ENCODE measurements around the gene SREBF2. TPM values are rescaled to one million over a fixed set of nuclear protein-coding genes. Genes with fewer than 3 reads are reported as not detected.
A peak's percentile ranks its signal among the peaks of the same experiment; 100 is the strongest.

The SREBF2 gene
- total and polyA plus RNA-seq, 10 of the 15 experiments (the other 5 are each of a cell fraction or from before 2014, with no cell fraction given): 2.4 to 177 (median 78.8) TPM

GRCh38 chr22:41888627-41889200 lies 55.8 kb downstream of the SREBF2 start:
- in situ Hi-C loops (cut with MboI): no loop called here
- RAD21 ChIA-PET (ENCODE audit: unreplicated experiment): interaction anchor here (0.9 to 1.0 kb wide), 3 partner anchors 8 to 35 kb away, joined by 3 to 4 read pairs (median 3); no protein-coding TSS in a partner anchor
- Histone ChIP-seq H3K4me2 (ENCODE audit: control insufficient read depth, insufficient read depth) (no peak overlapping the region), H3K4me3 (no peak overlapping the region), H2AFZ (ENCODE audit: control insufficient read depth, low read depth, low read length) (no peak overlapping the region), H3K27me3 (replicated peaks in 1 of 2; ENCODE audit: control insufficient read depth in 2 of 2, insufficient read depth in 2 of 2, low read length in 1 of 2) (no peaks in the 10 kb centered on the region), H3K9me3 (replicated peaks; ENCODE audit: control insufficient read depth, insufficient read depth, low read length) (no peaks in the 10 kb centered on the region), H4K20me1 (ENCODE audit: control insufficient read depth, insufficient read depth) (no peaks in the 10 kb centered on the region; the same call in 1 of the 2 replicates), H3K79me2 (ENCODE audit: control insufficient read depth, insufficient read depth, low read length) (no peaks in the 10 kb centered on the region; the same call in none of the 2 replicates), H3K36me3 (ENCODE audit: control insufficient read depth in 2 of 2, insufficient read depth in 2 of 2, low read length in 1 of 2) (peaks cover 42 to 71% of the 10 kb centered on the region in 2 experiments), H3K4me1 (ENCODE audit: control insufficient read depth, insufficient read depth, low read length) (peaks cover 14% of the 10 kb centered on the region), H3K27ac (ENCODE audit: control insufficient read depth, insufficient read depth) (peak overlapping the region; percentile 48; the same call in 1 of the 2 replicates), H3K9ac (ENCODE audit: control insufficient read depth, insufficient read depth, low read length) (no peak overlapping the region)
- POLR2A ChIA-PET: interaction anchor here (0.5 to 1.3 kb wide), 2 partner anchors 7 to 217 kb away, joined by 3 to 6 read pairs; no protein-coding TSS in a partner anchor
- FAIRE-seq: peak; percentile 61
- WGBS (ENCODE audit: insufficient coverage, insufficient replicate concordance, low lambda C conversion rate, missing lambda C conversion rate): 18% methylated on average over 3 of the region's 4 CpGs
- intact Hi-C loops (cut with micrococcal nuclease; ENCODE audit: unreplicated experiment): no loop called here
- no peak for ATAC-seq
- BruUV-seq (replicated peaks): no TSS peak
- CTCF ChIA-PET: interaction anchor here (0.9 to 2.3 kb wide), 4 partner anchors 9 to 192 kb away, joined by 3 to 5 read pairs (median 4); partner anchors contain the start of gene MEI1
- SMC1A ChIA-PET (ENCODE audit: uncharacterized antibody, unreplicated experiment): interaction anchor here (0.6 to 1.3 kb wide), 3 partner anchors 14 to 59 kb away, joined by 3 to 7 read pairs (median 5); no protein-coding TSS in a partner anchor
- no peak for TF ChIP-seq KAT2A (conservative IDR thresholded peaks at IDR 0.05; ENCODE audit: control insufficient read depth, low read depth, low read length)
- no peak for TF ChIP-seq ZNF592 (IDR thresholded peaks at IDR 0.05)
- no peak for TF ChIP-seq CEBPB (IDR thresholded peaks at IDR 0.05; ENCODE audit: borderline replicate concordance in 1 of 2, low read depth in 2 of 2, low read length in 2 of 2)
- TF ChIP-seq ZNF687 (IDR thresholded peaks at IDR 0.05): no peak
- no peak for TF ChIP-seq BHLHE40 (IDR thresholded peaks at IDR 0.05; ENCODE audit: borderline replicate concordance in 1 of 2, low read depth in 2 of 2, low read length in 1 of 2)
- TF ChIP-seq IRF3 (IDR thresholded peaks at IDR 0.05): no peak
- TF ChIP-seq NR2C2 (IDR thresholded peaks at IDR 0.05; ENCODE audit: borderline replicate concordance, control insufficient read depth, insufficient read length, low read depth): no peak
- no peak for DNase-seq (ENCODE audit: low read depth, low spot score)
